HepG2 (cell line): ENCODE data around the gene JMJD7. TPM values are rescaled to one million over a fixed set of nuclear protein-coding genes. Genes with fewer than 3 reads are reported as not detected.

Source experiments
- ATAC-seq: fragments of 200-7000 bp; cut with Tn5 transposase; 3 replicates; pipeline ENCODE4 v1.9.1; 2020; ENCODE audit warnings: mild to moderate bottlenecking, moderate library complexity
- BruUV-seq: library from RNA; stranded (reverse); fragments of 400-500 nt; replicated peaks from 2 replicates; lab custom pipeline; 2021; lab: Mats Ljungman, UMichigan
- CTCF ChIA-PET: fragments of 300-600 bp; formaldehyde crosslinking; extraction: SDS; loops from one replicate; lab custom pipeline; 2021; ENCODE audit warnings: low total read pairs, inconsistent platforms, low intra/inter-chr PET ratio; lab: Yijun Ruan, JAX
- POLR2A ChIA-PET: fragments of 350-600 bp; sonication (Branson Sonifier 250); formaldehyde crosslinking; loops from one replicate; lab custom pipeline; 2020; ENCODE audit warnings: antibody characterized with exemption, inconsistent platforms; lab: Yijun Ruan, JAX
- DNase-seq: peaks from one replicate; pipeline ENCODE4 v3.0.0-alpha.2; 2015; ENCODE audit warnings: low spot score
- FAIRE-seq: peaks from 3 replicates; lab custom pipeline; 2011; peaks lifted over from hg19 to GRCh38; lab: Jason Lieb, UNC
- H2AFZ ChIP-seq: one replicate; pipeline ENCODE4 v1.6.1; 2011; ENCODE audit warnings: low read length, inconsistent platforms
- H3K27ac ChIP-seq: fragments of 300-600 bp; 3 replicates; pipeline ENCODE4 v1.8.0; 2011; ENCODE audit warnings: mixed run types, mild to moderate bottlenecking, mixed read lengths, low read length, inconsistent platforms; ENCODE audit not compliant: insufficient read depth; ENCODE audit errors: extremely low read length
- H3K27me3 ChIP-seq, 2 experiments: fragments of 200-600 bp in 1 of 2; 2 replicates in 1 of 2; 3 replicates in 1 of 2; pipeline versions ENCODE4 v1.6.0 to v1.8.0; 2011; ENCODE audit warnings: low read length in 2 of 2, mild to moderate bottlenecking in 2 of 2, moderate library complexity in 2 of 2, inconsistent platforms in 1 of 2; ENCODE audit not compliant: insufficient read depth in 2 of 2, control insufficient read depth in 1 of 2
- H3K36me3 ChIP-seq, 2 experiments: fragments of 200-600 bp in 1 of 2; replicated peaks in 1 of 2; 2 replicates in 1 of 2; 3 replicates in 1 of 2; pipeline versions ENCODE4 v1.5.1 to v1.8.0; 2011; ENCODE audit warnings: low read length in 2 of 2, inconsistent platforms in 1 of 2; ENCODE audit not compliant: insufficient read depth in 2 of 2, control insufficient read depth in 1 of 2
- H3K4me1 ChIP-seq: 2 replicates; pipeline ENCODE4 v1.5.1; 2012; ENCODE audit warnings: low read length, inconsistent platforms; ENCODE audit not compliant: insufficient read depth
- H3K4me2 ChIP-seq: 2 replicates; pipeline ENCODE4 v1.6.0; 2011; ENCODE audit warnings: low read depth, low read length, inconsistent platforms
- H3K4me3 ChIP-seq, 3 experiments: fragments of 200-600 bp in 1 of 3; sonication (generic), shearing (Covaris generic) in 1 of 3; replicated peaks in 1 of 3; 2 replicates each; pipeline ENCODE4 v1.5.1; 2011 to 2016; ENCODE audit warnings: low read length in 3 of 3, inconsistent platforms in 2 of 3, low read depth in 2 of 3, mild to moderate bottlenecking in 2 of 3, control low read depth in 1 of 3, mixed read lengths in 1 of 3; ENCODE audit not compliant: insufficient read depth in 1 of 3
- H3K79me2 ChIP-seq: one replicate; pipeline ENCODE4 v1.6.1; 2011; ENCODE audit warnings: low read length, inconsistent platforms; ENCODE audit not compliant: insufficient read depth
- H3K9ac ChIP-seq: 2 replicates; pipeline ENCODE4 v1.6.0; 2011; ENCODE audit warnings: mild to moderate bottlenecking, low read depth, low read length, inconsistent platforms; ENCODE audit not compliant: insufficient read depth
- H3K9me3 ChIP-seq: 2 replicates; pipeline ENCODE4 v1.5.1; 2012; ENCODE audit warnings: mild to moderate bottlenecking, low read length
- H4K20me1 ChIP-seq: 2 replicates; pipeline ENCODE4 v1.6.0; 2011; ENCODE audit warnings: inconsistent platforms, mild to moderate bottlenecking, low read length, moderate library complexity; ENCODE audit not compliant: insufficient read depth
- CEBPB ChIP-seq: IDR thresholded peaks from 2 replicates; pipeline ENCODE4 v1.6.1; 2011; ENCODE audit warnings: low read depth, low read length, improper control_type of control experiment, borderline replicate concordance
- CREB3 ChIP-seq: sonication (generic); formaldehyde crosslinking; IDR thresholded peaks from 2 replicates; pipeline ENCODE4 v1.5.0; 2020; ENCODE audit warnings: missing genetic modification reagents
- HDAC2 ChIP-seq: sonication (generic); formaldehyde crosslinking; IDR thresholded peaks from 2 replicates; pipeline ENCODE4 v1.4.0; 2020; ENCODE audit warnings: missing genetic modification reagents
- HNF4G ChIP-seq, 2 experiments: sonication (generic) in 1 of 2; formaldehyde crosslinking in 1 of 2; IDR thresholded peaks; 2 replicates each; pipeline versions ENCODE4 v1.4.0 to v1.6.1; 2011 to 2020; ENCODE audit warnings: borderline replicate concordance in 2 of 2, low read depth in 2 of 2, mild to moderate bottlenecking in 2 of 2, low read length in 1 of 2, missing genetic modification reagents in 1 of 2, moderate library complexity in 1 of 2
- NPAS2 ChIP-seq: sonication (generic); formaldehyde crosslinking; IDR thresholded peaks from 2 replicates; pipeline ENCODE4 v1.8.0; 2022; ENCODE audit warnings: mild to moderate bottlenecking, missing genetic modification reagents, borderline replicate concordance
- PRMT3 ChIP-seq: sonication (generic); formaldehyde crosslinking; IDR thresholded peaks from 2 replicates; pipeline ENCODE4 v1.8.1; 2022; ENCODE audit warnings: low read depth, mild to moderate bottlenecking, moderate library complexity, missing genetic modification reagents, borderline replicate concordance
- RAD21 ChIP-seq: fragments of 450-650 bp; formaldehyde crosslinking; IDR thresholded peaks from 2 replicates; pipeline ENCODE4 v1.5.0; 2020; ENCODE audit warnings: mild to moderate bottlenecking
- SOX13 ChIP-seq, 3 experiments: fragments of 450-650 bp in 1 of 3; sonication (generic) in 1 of 3; formaldehyde crosslinking in 1 of 3; IDR thresholded peaks in 2 of 3; conservative IDR thresholded peaks in 1 of 3; 2 replicates each; pipeline versions ENCODE4 v1.5.0 to v1.6.1; 2016 to 2020; ENCODE audit warnings: antibody characterized with exemption in 1 of 3, mild to moderate bottlenecking in 1 of 3, missing compliant biosample characterization in 1 of 3, missing genetic modification reagents in 1 of 3, moderate library complexity in 1 of 3
- ZC3H4 ChIP-seq: sonication (generic); formaldehyde crosslinking; IDR thresholded peaks from 2 replicates; pipeline ENCODE4 v1.4.0; 2020; ENCODE audit warnings: missing genetic modification reagents, borderline replicate concordance
- ZNF138 ChIP-seq: sonication (generic); formaldehyde crosslinking; IDR thresholded peaks from 2 replicates; pipeline ENCODE4 v1.5.0; 2020; ENCODE audit warnings: mild to moderate bottlenecking, low read depth, missing genetic modification reagents
- ZNF605 ChIP-seq: sonication (generic); formaldehyde crosslinking; IDR thresholded peaks from 2 replicates; pipeline ENCODE4 v1.8.0; 2022; ENCODE audit warnings: mild to moderate bottlenecking, missing genetic modification reagents
- WGBS: methylation state at CpG from one replicate; pipeline ENCODE4 v1.1.6; 2017; ENCODE audit warnings: low lambda C conversion rate; 5-methylcytosine and 5-hydroxymethylcytosine counted together
- in situ Hi-C: cut with HindIII; loops from 2 replicates; pipeline ENCODE4 v1.10.0; 2017; ENCODE audit warnings: low pct_unique_long_range_greater_than_20kb; ENCODE audit not compliant: extremely low pct_ligation_motif_present
- intact Hi-C: fragments of 100-400 bp; cut with micrococcal nuclease; formaldehyde crosslinking; loops from one replicate; pipeline ENCODE4 v1.10.0; 2022; ENCODE audit not compliant: unreplicated experiment
- polyA plus RNA-seq, 8 experiments: library from polyadenylated mRNA; depleted of rRNA in 3 of 8; stranded (reverse) in 7 of 8; unstranded in 1 of 8; fragments of >200 nt; fragmentation: Illumina TruSeq in 4 of 8; extraction: Trizol in 4 of 8; gene quantifications; 2 replicates each; pipeline versions ENCODE4 v1.2.1 to v1.2.3, GENCODE V29; 2011 to 2016; ENCODE audit warnings: low read depth in 4 of 8, missing spikeins in 1 of 8, mixed read lengths in 1 of 8; ENCODE audit not compliant: insufficient read depth in 1 of 8
- total RNA-seq, 5 experiments: library from RNA; depleted of rRNA; stranded (reverse); fragments of >200 nt; fragmentation: Illumina TruSeq; extraction: Trizol; gene quantifications; 2 replicates each; pipeline ENCODE4 v1.2.3, GENCODE V29; 2016; ENCODE audit warnings: low read depth in 1 of 5

JMJD7 gene
- total and polyA plus RNA-seq, 2 of the 13 experiments (the other 11 are each of a cell fraction or from before 2014, with no cell fraction given): 6.4 to 7.1 TPM

- H3K27me3 ChIP-seq: no peaks in the 10 kb centered on the region
- peaks cover 2% of the 10 kb centered on the region for H3K79me2 ChIP-seq
- intact Hi-C loops (no loop called here), in situ Hi-C loops (no loop called here)
- peaks cover 42% of the 10 kb centered on the region for H3K4me1 ChIP-seq
- H4K20me1 ChIP-seq: no peaks in the 10 kb centered on the region
- no peaks in the 10 kb centered on the region for H3K36me3 ChIP-seq
- no peak for DNase-seq
- no peak overlapping the region for H3K4me2 ChIP-seq
- CTCF ChIA-PET: no interaction called here
- no peak overlapping the region for H3K9ac ChIP-seq
- no peaks in the 10 kb centered on the region for H3K9me3 ChIP-seq
- no peak overlapping the region for H3K4me3 ChIP-seq
- 99% methylated on average over 4 of the region's 4 CpGs for WGBS
- TF ChIP-seq PRMT3 (CRISPR knock-in tag) (no peak), ZC3H4 (no peak), HDAC2 (CRISPR knock-in tag) (no peak), HNF4G (IDR thresholded peaks at IDR 0.05; ENCODE audit: borderline replicate concordance, low read depth, low read length) (no peak), HNF4G (CRISPR knock-in tag; IDR thresholded peaks at IDR 0.05; ENCODE audit: borderline replicate concordance, low read depth) (no peak), RAD21 (CRISPR knock-in tag) (no peak), SOX13 (IDR thresholded peaks at IDR 0.05) (no peak), SOX13 (CRISPR knock-in tag; conservative IDR thresholded peaks at IDR 0.05 in 1 of 2, IDR thresholded peaks at IDR 0.05 in 1 of 2) (no peak), ZNF138 (CRISPR knock-in tag) (no peak), CEBPB (no peak), CREB3 (CRISPR knock-in tag) (no peak), ZNF605 (CRISPR knock-in tag) (no peak), NPAS2 (CRISPR knock-in tag) (no peak)
- TF ChIP-seq, all 625 proteins: peak for 0
- POLR2A ChIA-PET: interaction anchor here (0.8 kb wide), 1 partner anchor 17 kb away, joined by 3 read pairs; the partner anchor contains the start of gene MAPKBP1
- H2AFZ ChIP-seq: no peak overlapping the region
- BruUV-seq: no TSS peak
- H3K27ac ChIP-seq: no peak overlapping the region
- FAIRE-seq (no peak), ATAC-seq (no peak)
Measured at GRCh38 chr15:41791547-41791937, 36.4 kb upstream of the JMJD7 start.
